ENCODE data around the gene CCDC89. TPM values are rescaled to one million over a fixed set of nuclear protein-coding genes. Genes with fewer than 3 reads are reported as not detected.
"Not testable (repeated sequence)": the region's sequence is repeated elsewhere in the genome, so short reads cannot be mapped to it uniquely, and the experiment has no call there.

CCDC89 gene
- total RNA-seq, 1 experiment from 2014 or later: 0.26 TPM

- Mint-ChIP-seq H3K4me3 (ENCODE audit: low read depth, unreplicated experiment) (no peak overlapping the region), H3K9me3 (ENCODE audit: low read depth, unreplicated experiment) (no peaks in the 10 kb centered on the region), H3K27ac (ENCODE audit: unreplicated experiment) (no peak overlapping the region), H3K27me3 (ENCODE audit: unreplicated experiment) (peaks cover 12% of the 10 kb centered on the region), H3K36me3 (ENCODE audit: insufficient read depth, unreplicated experiment) (no peaks in the 10 kb centered on the region), H3K4me1 (ENCODE audit: low read depth, unreplicated experiment) (no peaks in the 10 kb centered on the region)
- no peak for DNase-seq
- intact Hi-C loops (cut with micrococcal nuclease; ENCODE audit: unreplicated experiment): no loop called here
- CTCF ChIA-PET: no interaction called here
- BruUV-seq (replicated peaks): no TSS peak
- TF ChIP-seq CTCF (IDR thresholded peaks at IDR 0.05; ENCODE audit: unreplicated experiment): no peak
Measured at GRCh38 chr11:85673393-85673792, 12.6 kb downstream of the CCDC89 start.

- Mint-ChIP-seq H3K36me3 (ENCODE audit: insufficient read depth, unreplicated experiment) (no peaks in the 10 kb centered on the region), H3K27me3 (ENCODE audit: unreplicated experiment) (peaks cover 12% of the 10 kb centered on the region), H3K4me3 (ENCODE audit: low read depth, unreplicated experiment) (no peak overlapping the region), H3K9me3 (ENCODE audit: low read depth, unreplicated experiment) (no peaks in the 10 kb centered on the region), H3K27ac (ENCODE audit: unreplicated experiment) (no peak overlapping the region), H3K4me1 (ENCODE audit: low read depth, unreplicated experiment) (no peaks in the 10 kb centered on the region)
- intact Hi-C loops (cut with micrococcal nuclease; ENCODE audit: unreplicated experiment): no loop called here
- no peak for DNase-seq
- CTCF ChIA-PET: no interaction called here
- no TSS peak for BruUV-seq (replicated peaks)
- TF ChIP-seq CTCF (IDR thresholded peaks at IDR 0.05; ENCODE audit: unreplicated experiment): no peak
Measured at GRCh38 chr11:85672105-85672902, 13.7 kb downstream of the CCDC89 start.

GRCh38 chr11:85670949-85671663 is 14.9 kb downstream of the CCDC89 start:
- peaks cover 12% of the 10 kb centered on the region for H3K27me3 Mint-ChIP-seq (ENCODE audit: unreplicated experiment)
- intact Hi-C loops (cut with micrococcal nuclease; ENCODE audit: unreplicated experiment); CTCF ChIA-PET; H3K9me3 Mint-ChIP-seq (ENCODE audit: low read depth, unreplicated experiment); H3K27ac Mint-ChIP-seq (ENCODE audit: unreplicated experiment); H3K36me3 Mint-ChIP-seq (ENCODE audit: insufficient read depth, unreplicated experiment); DNase-seq; H3K4me1 Mint-ChIP-seq (ENCODE audit: low read depth, unreplicated experiment); BruUV-seq (replicated peaks); H3K4me3 Mint-ChIP-seq (ENCODE audit: low read depth, unreplicated experiment): not testable (repeated sequence)

- H3K9me3 Mint-ChIP-seq (ENCODE audit: low read depth, unreplicated experiment): no peaks in the 10 kb centered on the region
Measured at GRCh38 chr11:85668157-85668556, 17.8 kb downstream of the CCDC89 start.

More at GRCh38 chr11:85668157-85668556, 17.8 kb downstream of the CCDC89 start:
- no peak overlapping the region for H3K4me3 Mint-ChIP-seq (ENCODE audit: low read depth, unreplicated experiment)
- TF ChIP-seq CTCF (IDR thresholded peaks at IDR 0.05; ENCODE audit: unreplicated experiment): no peak
- H3K36me3 Mint-ChIP-seq (ENCODE audit: insufficient read depth, unreplicated experiment): peaks cover 25% of the 10 kb centered on the region
- no peak for DNase-seq
- no TSS peak for BruUV-seq (replicated peaks)
- no peaks in the 10 kb centered on the region for H3K27me3 Mint-ChIP-seq (ENCODE audit: unreplicated experiment)
- no peaks in the 10 kb centered on the region for H3K4me1 Mint-ChIP-seq (ENCODE audit: low read depth, unreplicated experiment)
- no peak overlapping the region for H3K27ac Mint-ChIP-seq (ENCODE audit: unreplicated experiment)
- CTCF ChIA-PET: no interaction called here
- intact Hi-C loops (cut with micrococcal nuclease; ENCODE audit: unreplicated experiment): no loop called here

Data from Calu3 (cell line).